A549 treated with CpdA at 1 μM for 4 hours (cell line): ENCODE data around the gene ZC3H7B. TPM values are rescaled to one million over a fixed set of nuclear protein-coding genes. Genes with fewer than 3 reads are reported as not detected.

Experiments used
- total RNA-seq: library from RNA; stranded (reverse); fragments of 200-300 nt; extraction: Qiagen RNA extraction; gene quantifications from 5 replicates; pipeline ENCODE4 v1.2.3, GENCODE V29; 2022; ENCODE audit warnings: low read depth

Gene ZC3H7B
- 21.8 to 27.8 TPM (median 25.0 TPM) in 5 replicates for total RNA-seq

GRCh38 chr22:41301085-41302020 is at the start of gene ZC3H7B:
Gene ZC3H7B, plus strand, starts transcription at chr22:41301525. Its CDS starts 19,136 bp downstream, at chr22:41320661.

GRCh38 chr22:41285820-41286638 is 15.3 kb upstream of the ZC3H7B start, which contains the start of gene RANGAP1:
Gene RANGAP1, minus strand, starts transcription at chr22:41286187. Its CDS starts 5,143 bp downstream, at chr22:41281044.

GRCh38 chr22:41381329-41382097 is 80.2 kb downstream of the ZC3H7B start, which contains the start of gene TEF:
Gene TEF, plus strand, starts transcription at chr22:41381942. Its CDS starts 103 bp downstream, at chr22:41382045.

Other genes with a start within 250 kb of the ZC3H7B start
- 18.2 to 29.9 TPM (median 19.9 TPM) in 5 replicates for gene EP300, start 208.9 kb upstream of the ZC3H7B start, total RNA-seq
- gene L3MBTL2, start 96.2 kb upstream of the ZC3H7B start, total RNA-seq = 17.9 to 20.1 TPM (median 19.4 TPM) in 5 replicates
- gene CHADL, start 60.6 kb upstream of the ZC3H7B start, total RNA-seq = not detected in 5 replicates
- gene RANGAP1, start 15.3 kb upstream of the ZC3H7B start, total RNA-seq = 82.6 to 109 TPM (median 105 TPM) in 5 replicates
- gene TEF, start 80.4 kb downstream of the ZC3H7B start, total RNA-seq = 0.96 to 1.4 TPM (median 1.0 TPM) in 5 replicates
- 21.3 to 23.8 TPM (median 21.8 TPM) in 5 replicates for gene TOB2, start 145.3 kb downstream of the ZC3H7B start, total RNA-seq
- 62.0 to 76.5 TPM (median 68.6 TPM) in 5 replicates for gene PHF5A, start 167.2 kb downstream of the ZC3H7B start, total RNA-seq
- gene ACO2, start 167.6 kb downstream of the ZC3H7B start, total RNA-seq = 45.2 to 48.6 TPM (median 47.0 TPM) in 5 replicates
- 29.9 to 51.9 TPM (median 46.8 TPM) in 5 replicates for gene POLR3H, start 242.9 kb downstream of the ZC3H7B start, total RNA-seq